Measurements from ENCODE around the gene SORCS3.

The SORCS3 gene

GRCh38 chr10:104659809-104660208 lies 18.7 kb downstream of the SORCS3 start:
- H3K27me3 Mint-ChIP-seq, result peaks cover 11 to 35% of the 10 kb centered on the region in 2 donors
- H3K4me1 Mint-ChIP-seq, result no peaks in the 10 kb centered on the region
- H3K36me3 Mint-ChIP-seq, result no peaks in the 10 kb centered on the region
- ATAC-seq (replicated peaks) (no peak), DNase-seq (no peak)
- H3K27ac Mint-ChIP-seq, result no peak overlapping the region
- H3K4me3 Mint-ChIP-seq, result no peak overlapping the region
- no peaks in the 10 kb centered on the region for H3K9me3 Mint-ChIP-seq

DNA sequence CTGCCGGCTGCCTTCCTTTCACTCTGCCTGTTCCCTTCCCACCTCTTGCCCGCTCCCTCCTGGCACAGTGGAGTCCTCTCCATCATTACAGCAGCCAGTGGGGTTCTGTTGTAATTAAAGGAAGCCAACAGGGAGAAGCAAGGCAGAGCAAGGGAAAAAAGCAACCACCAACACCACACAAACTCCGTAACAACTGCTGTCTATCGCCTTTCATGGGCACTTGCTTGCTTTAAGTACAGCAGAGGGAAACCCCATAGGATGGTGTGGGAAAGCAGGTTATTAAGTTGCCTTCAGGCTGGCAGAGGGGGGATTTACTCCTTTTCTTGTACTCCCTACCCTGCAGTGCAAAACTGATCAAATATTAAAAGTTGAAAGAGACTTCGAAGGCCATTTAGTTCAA lies 22.0 kb downstream of the SORCS3 start:
- peaks cover 0 to 2% of the 10 kb centered on the region in 2 donors for H3K9me3 Mint-ChIP-seq
- no peak overlapping the region for H3K4me3 Mint-ChIP-seq
- ATAC-seq (replicated peaks), result no peak
- H3K4me1 Mint-ChIP-seq, result no peaks in the 10 kb centered on the region
- H3K27me3 Mint-ChIP-seq, result peaks cover 4 to 35% of the 10 kb centered on the region in 2 donors
- no peak overlapping the region for H3K27ac Mint-ChIP-seq
- no peak for DNase-seq
- H3K36me3 Mint-ChIP-seq, result no peaks in the 10 kb centered on the region

GRCh38 chr10:104663563-104663962 lies 22.5 kb downstream of the SORCS3 start:
- peaks cover 0 to 2% of the 10 kb centered on the region in 2 donors for H3K9me3 Mint-ChIP-seq
- no peak overlapping the region for H3K4me3 Mint-ChIP-seq
- no peaks in the 10 kb centered on the region for H3K4me1 Mint-ChIP-seq
- H3K27me3 Mint-ChIP-seq, result peaks cover 4 to 30% of the 10 kb centered on the region in 2 donors
- DNase-seq, result no peak
- H3K36me3 Mint-ChIP-seq, result no peaks in the 10 kb centered on the region
- ATAC-seq (replicated peaks), result no peak
- H3K27ac Mint-ChIP-seq, result no peak overlapping the region

GRCh38 chr10:104664205-104664604 lies 23.1 kb downstream of the SORCS3 start:
- Mint-ChIP-seq H3K4me3 (no peak overlapping the region), H3K27me3 (peaks cover 4 to 25% of the 10 kb centered on the region in 2 donors), H3K27ac (no peak overlapping the region), H3K4me1 (no peaks in the 10 kb centered on the region), H3K36me3 (no peaks in the 10 kb centered on the region), H3K9me3 (peaks cover 0 to 2% of the 10 kb centered on the region in 2 donors)
- no peak for DNase-seq
- no peak for ATAC-seq (replicated peaks)

- Mint-ChIP-seq H3K27me3 (peaks cover 4 to 20% of the 10 kb centered on the region in 2 donors), H3K27ac (no peak overlapping the region), H3K9me3 (peaks cover under 1 to 2% of the 10 kb centered on the region in 2 donors), H3K4me3 (no peak overlapping the region), H3K36me3 (no peaks in the 10 kb centered on the region), H3K4me1 (no peaks in the 10 kb centered on the region)
- DNase-seq (no peak), ATAC-seq (replicated peaks) (no peak)
These were observed 24.1 kb downstream of the SORCS3 start for GRCh38 chr10:104665174-104665573.

DNA sequence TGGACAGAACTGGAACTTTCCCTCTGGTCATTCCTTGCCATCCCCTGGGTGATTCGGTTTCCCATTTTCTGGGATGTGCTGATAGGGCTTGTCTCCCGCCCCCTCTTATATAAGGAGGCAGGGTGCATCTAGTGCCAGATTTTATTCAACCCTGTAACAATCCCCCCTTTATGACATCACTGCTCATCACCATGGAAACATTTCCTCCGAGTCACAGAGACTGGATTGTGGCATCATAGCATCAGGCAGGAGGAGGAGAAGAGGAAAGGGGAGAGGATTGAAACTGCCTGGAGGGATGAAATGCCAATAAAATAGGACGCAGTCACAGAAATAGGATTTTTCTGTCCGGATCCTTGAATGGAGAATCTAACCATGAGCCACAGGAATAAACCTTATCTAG lies 25.0 kb downstream of the SORCS3 start:
- ATAC-seq (replicated peaks) (no peak), DNase-seq (no peak)
- Mint-ChIP-seq H3K27me3 (peaks cover 4 to 13% of the 10 kb centered on the region in 2 donors), H3K4me1 (no peaks in the 10 kb centered on the region), H3K9me3 (peaks cover 4 to 5% of the 10 kb centered on the region in 2 donors), H3K36me3 (no peaks in the 10 kb centered on the region), H3K27ac (no peak overlapping the region), H3K4me3 (no peak overlapping the region)

GRCh38 chr10:104676874-104677273 lies 35.8 kb downstream of the SORCS3 start:
- Mint-ChIP-seq H3K36me3 (no peaks in the 10 kb centered on the region), H3K27ac (no peak overlapping the region), H3K4me3 (no peak overlapping the region), H3K4me1 (no peaks in the 10 kb centered on the region), H3K9me3 (peaks cover 4 to 12% of the 10 kb centered on the region in 2 donors), H3K27me3 (peaks cover 13 to 15% of the 10 kb centered on the region in 2 donors)
- DNase-seq, result no peak
- no peak for ATAC-seq (replicated peaks)

- Mint-ChIP-seq H3K27ac (no peak overlapping the region), H3K36me3 (no peaks in the 10 kb centered on the region), H3K27me3 (peaks cover 15 to 16% of the 10 kb centered on the region in 2 donors), H3K9me3 (no peaks in the 10 kb centered on the region), H3K4me3 (no peak overlapping the region), H3K4me1 (no peaks in the 10 kb centered on the region)
- DNase-seq (no peak), ATAC-seq (replicated peaks) (no peak)
These were observed 37.6 kb downstream of the SORCS3 start for GRCh38 chr10:104678658-104679057.

GRCh38 chr10:104680467-104681401 lies 39.6 kb downstream of the SORCS3 start:
- Mint-ChIP-seq H3K36me3 (no peaks in the 10 kb centered on the region), H3K27me3 (peaks cover 15 to 16% of the 10 kb centered on the region in 2 donors), H3K27ac (no peak overlapping the region), H3K4me1 (no peaks in the 10 kb centered on the region), H3K9me3 (no peaks in the 10 kb centered on the region), H3K4me3 (no peak overlapping the region)
- ATAC-seq (replicated peaks) (no peak), DNase-seq (no peak)

GRCh38 chr10:104681485-104681884 lies 40.4 kb downstream of the SORCS3 start:
- no peaks in the 10 kb centered on the region for H3K36me3 Mint-ChIP-seq
- H3K27me3 Mint-ChIP-seq, result peaks cover 11 to 15% of the 10 kb centered on the region in 2 donors
- DNase-seq, result no peak

DNA sequence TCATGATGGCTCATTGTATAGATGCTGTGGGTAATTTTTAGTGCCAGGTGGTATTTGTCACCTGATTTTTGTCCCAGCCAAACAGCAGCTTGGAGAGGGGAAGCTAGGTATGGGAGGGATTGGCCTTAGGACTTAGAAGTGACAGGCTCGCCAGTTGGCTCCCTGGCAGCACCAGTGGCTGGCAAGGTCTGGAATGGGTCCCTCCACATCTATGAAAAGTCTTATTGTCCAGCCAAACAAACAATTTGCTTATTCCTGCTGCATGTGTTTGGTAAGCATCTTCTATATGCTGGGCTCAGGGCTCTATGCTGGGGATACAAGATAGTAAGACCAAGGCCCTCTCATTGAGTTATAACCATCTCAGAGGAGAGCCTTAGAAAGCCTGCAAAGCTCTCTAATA lies 42.5 kb downstream of the SORCS3 start:
- H3K4me3 Mint-ChIP-seq, result no peak overlapping the region
- ATAC-seq (replicated peaks) (no peak), DNase-seq (no peak)
- no peaks in the 10 kb centered on the region for H3K4me1 Mint-ChIP-seq
- peaks cover 2 to 5% of the 10 kb centered on the region in 2 donors for H3K9me3 Mint-ChIP-seq
- H3K27ac Mint-ChIP-seq, result no peak overlapping the region
- H3K36me3 Mint-ChIP-seq, result no peaks in the 10 kb centered on the region
- H3K27me3 Mint-ChIP-seq, result peaks cover 18 to 22% of the 10 kb centered on the region in 2 donors

More at GRCh38 chr10:104681485-104681884, 40.4 kb downstream of the SORCS3 start:
- no peak for ATAC-seq (replicated peaks)
- no peaks in the 10 kb centered on the region for H3K9me3 Mint-ChIP-seq
- H3K27ac Mint-ChIP-seq, result no peak overlapping the region
- H3K4me3 Mint-ChIP-seq, result no peak overlapping the region
- no peaks in the 10 kb centered on the region for H3K4me1 Mint-ChIP-seq

- no peaks in the 10 kb centered on the region for H3K4me1 Mint-ChIP-seq
- H3K9me3 Mint-ChIP-seq, result peaks cover 2 to 5% of the 10 kb centered on the region in 2 donors
- H3K4me3 Mint-ChIP-seq, result no peak overlapping the region
- ATAC-seq (replicated peaks) (no peak), DNase-seq (no peak)
- H3K27me3 Mint-ChIP-seq, result peaks cover 19 to 24% of the 10 kb centered on the region in 2 donors
- no peak overlapping the region for H3K27ac Mint-ChIP-seq
- no peaks in the 10 kb centered on the region for H3K36me3 Mint-ChIP-seq
These were observed 45.7 kb downstream of the SORCS3 start for GRCh38 chr10:104686829-104687228.

GRCh38 chr10:104688251-104689042 lies 47.4 kb downstream of the SORCS3 start:
- Mint-ChIP-seq H3K36me3 (no peaks in the 10 kb centered on the region), H3K4me1 (no peaks in the 10 kb centered on the region), H3K27me3 (peaks cover 18 to 26% of the 10 kb centered on the region in 2 donors), H3K4me3 (no peak overlapping the region), H3K27ac (no peak overlapping the region), H3K9me3 (peaks cover 2 to 5% of the 10 kb centered on the region in 2 donors)
- ATAC-seq (replicated peaks), result no peak
- DNase-seq, result no peak

DNA sequence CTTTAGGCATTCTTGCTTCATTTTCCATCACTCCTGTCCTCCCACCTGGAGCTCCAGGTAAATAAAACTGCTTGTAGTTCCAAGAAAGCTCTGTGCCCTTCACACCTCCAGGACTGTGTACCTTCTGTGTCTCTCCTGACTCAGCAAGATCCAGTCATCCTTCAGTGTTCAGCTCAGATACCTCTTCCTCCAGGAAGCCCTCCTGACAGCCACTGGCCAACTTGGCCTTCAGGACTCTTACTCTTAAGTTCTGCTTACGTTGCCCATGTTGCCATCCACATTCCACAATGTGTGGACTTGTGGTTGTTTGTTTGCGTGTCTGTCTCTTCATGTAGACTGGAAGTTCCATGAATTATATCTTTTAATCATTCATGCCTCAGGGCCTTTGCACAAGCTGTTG lies 48.0 kb downstream of the SORCS3 start:
- Mint-ChIP-seq H3K36me3 (no peaks in the 10 kb centered on the region), H3K4me3 (no peak overlapping the region), H3K4me1 (no peaks in the 10 kb centered on the region), H3K9me3 (peaks cover 2 to 5% of the 10 kb centered on the region in 2 donors), H3K27me3 (peaks cover 18 to 26% of the 10 kb centered on the region in 2 donors), H3K27ac (no peak overlapping the region)
- no peak for DNase-seq
- ATAC-seq (replicated peaks), result no peak

Measured in stimulated activated naive B cell treated with anti-CD40 and anti-IgM and Interleukin-4, amounts not matched to agents 10 μg/mL and 1 μg/mL and 100 μg/mL, for 72 hours (primary cell).